Measurements from ENCODE around the gene ARTN.
A peak's percentile ranks its signal among the peaks of the same experiment; 100 is the strongest.

Gene ARTN

DNA sequence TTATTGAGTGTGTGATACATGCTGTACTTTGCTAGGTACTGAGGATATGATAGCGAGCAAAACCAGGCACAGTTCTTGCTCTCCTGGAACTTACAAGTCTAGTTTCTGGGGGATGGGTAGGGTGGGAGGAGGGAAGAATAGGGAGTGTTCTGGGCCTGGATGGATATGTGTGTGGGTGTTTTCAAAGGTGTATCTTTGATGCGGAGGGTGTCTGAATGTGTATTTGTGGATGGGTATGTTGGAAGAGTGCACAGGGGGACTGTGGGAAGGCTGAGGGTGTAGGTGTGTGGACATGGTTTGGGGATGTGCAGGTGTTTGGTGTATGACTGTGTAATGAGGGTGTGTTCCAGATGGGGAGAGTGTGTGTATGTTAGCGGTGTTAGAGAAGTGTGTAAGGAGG, 31.7 kb downstream of the ARTN start:
- no peak overlapping the region for H3K4me2 ChIP-seq (ENCODE audit: low read depth, low read length, poor library complexity, severe bottlenecking)
- H3K4me1 ChIP-seq (ENCODE audit: insufficient read depth, low read length, poor library complexity, severe bottlenecking) = no peaks in the 10 kb centered on the region
- H4K20me1 ChIP-seq (ENCODE audit: insufficient read depth, low read length, poor library complexity, severe bottlenecking) = no peaks in the 10 kb centered on the region
- no peak overlapping the region for H2AFZ ChIP-seq (ENCODE audit: low read length)
- H3K9me3 ChIP-seq (ENCODE audit: insufficient read depth, low read depth, low read length) = no peaks in the 10 kb centered on the region
- no peak for TF ChIP-seq EZH2phosphoT487 (IDR thresholded peaks at IDR 0.05; ENCODE audit: borderline replicate concordance)
- TF ChIP-seq, protein P1, sequence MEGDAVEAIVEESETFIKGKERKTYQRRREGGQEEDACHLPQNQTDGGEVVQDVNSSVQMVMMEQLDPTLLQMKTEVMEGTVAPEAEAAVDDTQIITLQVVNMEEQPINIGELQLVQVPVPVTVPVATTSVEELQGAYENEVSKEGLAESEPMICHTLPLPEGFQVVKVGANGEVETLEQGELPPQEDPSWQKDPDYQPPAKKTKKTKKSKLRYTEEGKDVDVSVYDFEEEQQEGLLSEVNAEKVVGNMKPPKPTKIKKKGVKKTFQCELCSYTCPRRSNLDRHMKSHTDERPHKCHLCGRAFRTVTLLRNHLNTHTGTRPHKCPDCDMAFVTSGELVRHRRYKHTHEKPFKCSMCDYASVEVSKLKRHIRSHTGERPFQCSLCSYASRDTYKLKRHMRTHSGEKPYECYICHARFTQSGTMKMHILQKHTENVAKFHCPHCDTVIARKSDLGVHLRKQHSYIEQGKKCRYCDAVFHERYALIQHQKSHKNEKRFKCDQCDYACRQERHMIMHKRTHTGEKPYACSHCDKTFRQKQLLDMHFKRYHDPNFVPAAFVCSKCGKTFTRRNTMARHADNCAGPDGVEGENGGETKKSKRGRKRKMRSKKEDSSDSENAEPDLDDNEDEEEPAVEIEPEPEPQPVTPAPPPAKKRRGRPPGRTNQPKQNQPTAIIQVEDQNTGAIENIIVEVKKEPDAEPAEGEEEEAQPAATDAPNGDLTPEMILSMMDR (conservative IDR thresholded peaks at IDR 0.05; ENCODE audit: low read length) = no peak
- H3K36me3 ChIP-seq (ENCODE audit: insufficient read depth, low read length) = no peaks in the 10 kb centered on the region
- H3F3A ChIP-seq (ENCODE audit: low read depth) = no peaks in the 10 kb centered on the region
- H3K9me2 ChIP-seq (replicated peaks; ENCODE audit: low read depth, low read length) = no peaks in the 10 kb centered on the region
- no peaks in the 10 kb centered on the region for H3K27me3 ChIP-seq (ENCODE audit: insufficient read depth, low read length, poor library complexity, severe bottlenecking)
- peaks cover 3% of the 10 kb centered on the region; the same call in 1 of the 2 replicates for H3K79me2 ChIP-seq (ENCODE audit: insufficient read depth, low read length)
- H3K9ac ChIP-seq (ENCODE audit: low read depth, low read length, poor library complexity, severe bottlenecking) = no peak overlapping the region
- H3K4me3 ChIP-seq (ENCODE audit: low read length, poor library complexity, severe bottlenecking) = no peak overlapping the region

DNA sequence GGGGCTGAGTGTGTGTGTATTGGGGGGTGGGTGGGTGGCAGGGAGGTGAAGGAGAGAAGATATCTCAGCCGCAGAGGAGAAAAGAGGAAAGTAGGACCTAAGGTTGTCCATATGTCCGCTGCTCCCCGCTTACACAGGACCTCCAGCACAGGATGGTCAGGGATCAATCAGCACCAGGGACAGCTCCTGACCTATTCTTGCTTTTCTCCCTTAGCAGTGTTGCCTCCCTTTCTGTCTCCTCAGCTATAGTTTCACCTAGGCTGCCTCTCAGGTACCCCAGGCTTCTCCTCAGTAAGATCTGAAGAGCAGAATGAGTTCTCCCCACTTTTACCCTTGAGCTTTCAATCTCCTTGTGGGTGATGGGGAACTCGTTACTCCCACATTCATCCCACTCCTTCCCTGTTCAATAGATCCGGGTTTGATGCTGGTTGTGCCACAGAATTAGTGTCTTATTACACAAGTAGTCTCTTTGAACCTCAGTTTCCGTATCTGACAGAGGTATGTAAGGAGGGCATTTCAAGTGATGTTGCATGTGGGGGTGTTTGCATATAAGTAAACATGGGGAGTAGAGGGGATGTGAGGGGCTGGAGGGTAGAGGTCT, 34.8 kb downstream of the ARTN start:
- Histone ChIP-seq H3F3A (ENCODE audit: low read depth) (no peaks in the 10 kb centered on the region), H3K4me1 (ENCODE audit: insufficient read depth, low read length, poor library complexity, severe bottlenecking) (peaks cover 7% of the 10 kb centered on the region), H3K9me2 (replicated peaks; ENCODE audit: low read depth, low read length) (no peaks in the 10 kb centered on the region), H3K27me3 (ENCODE audit: insufficient read depth, low read length, poor library complexity, severe bottlenecking) (no peaks in the 10 kb centered on the region), H3K79me2 (ENCODE audit: insufficient read depth, low read length) (peaks cover 12% of the 10 kb centered on the region; the same call in 1 of the 2 replicates), H3K4me2 (ENCODE audit: low read depth, low read length, poor library complexity, severe bottlenecking) (no peak overlapping the region), H3K9me3 (ENCODE audit: insufficient read depth, low read depth, low read length) (no peaks in the 10 kb centered on the region), H4K20me1 (ENCODE audit: insufficient read depth, low read length, poor library complexity, severe bottlenecking) (no peaks in the 10 kb centered on the region), H3K4me3 (ENCODE audit: low read length, poor library complexity, severe bottlenecking) (no peak overlapping the region), H3K9ac (ENCODE audit: low read depth, low read length, poor library complexity, severe bottlenecking) (no peak overlapping the region), H2AFZ (ENCODE audit: low read length) (no peak overlapping the region), H3K36me3 (ENCODE audit: insufficient read depth, low read length) (no peaks in the 10 kb centered on the region)
- TF ChIP-seq, protein P1 (conservative IDR thresholded peaks at IDR 0.05; ENCODE audit: low read length) = no peak
- TF ChIP-seq EZH2phosphoT487 (IDR thresholded peaks at IDR 0.05; ENCODE audit: borderline replicate concordance) = no peak

DNA sequence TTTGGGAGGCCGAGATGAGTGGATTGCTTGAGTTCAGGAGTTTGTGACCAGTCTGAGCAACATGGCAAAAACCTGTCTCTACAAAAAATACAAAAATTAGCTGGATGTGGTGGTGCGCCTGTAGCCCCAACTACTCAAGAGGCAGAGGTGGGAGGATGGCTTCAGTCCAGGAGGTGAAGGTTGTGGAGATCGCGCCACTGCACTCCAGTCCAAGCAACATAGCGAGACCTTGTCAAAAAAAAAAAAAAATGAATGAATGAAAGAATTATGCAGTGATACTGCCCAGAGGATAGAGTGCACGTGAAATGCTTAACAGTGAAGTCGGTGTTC, 35.8 kb downstream of the ARTN start:
- H3K79me2 ChIP-seq (ENCODE audit: insufficient read depth, low read length) = peaks cover 12% of the 10 kb centered on the region; the same call in 1 of the 2 replicates
- H3K27me3 ChIP-seq (ENCODE audit: insufficient read depth, low read length, poor library complexity, severe bottlenecking) = no peaks in the 10 kb centered on the region
- H3F3A ChIP-seq (ENCODE audit: low read depth) = no peaks in the 10 kb centered on the region; the same call in 1 of the 2 replicates
- H2AFZ ChIP-seq (ENCODE audit: low read length) = no peak overlapping the region
- H3K9me2 ChIP-seq (replicated peaks; ENCODE audit: low read depth, low read length) = no peaks in the 10 kb centered on the region
- peak overlapping the region; percentile 52 for H3K4me2 ChIP-seq (ENCODE audit: low read depth, low read length, poor library complexity, severe bottlenecking)
- no peak overlapping the region for H3K9ac ChIP-seq (ENCODE audit: low read depth, low read length, poor library complexity, severe bottlenecking)
- peak overlapping the region; percentile 97 for H3K4me3 ChIP-seq (ENCODE audit: low read length, poor library complexity, severe bottlenecking)
- no peaks in the 10 kb centered on the region for H4K20me1 ChIP-seq (ENCODE audit: insufficient read depth, low read length, poor library complexity, severe bottlenecking)
- no peaks in the 10 kb centered on the region for H3K9me3 ChIP-seq (ENCODE audit: insufficient read depth, low read depth, low read length)
- H3K4me1 ChIP-seq (ENCODE audit: insufficient read depth, low read length, poor library complexity, severe bottlenecking) = peaks cover 16% of the 10 kb centered on the region
- no peaks in the 10 kb centered on the region for H3K36me3 ChIP-seq (ENCODE audit: insufficient read depth, low read length)
- TF ChIP-seq, protein P1 (conservative IDR thresholded peaks at IDR 0.05; ENCODE audit: low read length) = no peak
- no peak for TF ChIP-seq EZH2phosphoT487 (IDR thresholded peaks at IDR 0.05; ENCODE audit: borderline replicate concordance)

All from Loucy (cell line).